CD4-positive, alpha-beta T cell (primary cell): ENCODE data around the gene RTP3. TPM values are rescaled to one million over a fixed set of nuclear protein-coding genes. Genes with fewer than 3 reads are reported as not detected.
A peak's percentile ranks its signal among the peaks of the same experiment; 100 is the strongest.
"Not testable (repeated sequence)": the region's sequence is repeated elsewhere in the genome, so short reads cannot be mapped to it uniquely, and the experiment has no call there.

ENCODE experiments used
- ATAC-seq: fragments of 200-7000 bp; cut with Tn5 transposase; one replicate; pipeline ENCODE4 v1.10.0; 2022; ENCODE audit warnings: mild to moderate bottlenecking; ENCODE audit not compliant: poor library complexity
- CTCF ChIA-PET: fragments of 350-600 bp; sonication (Branson Sonifier 250); formaldehyde crosslinking; loops from one replicate; lab custom pipeline; 2021; ENCODE audit warnings: antibody characterized with exemption, inconsistent platforms; lab: Charles Lee
- POLR2A ChIA-PET: fragments of 350-600 bp; sonication (Branson Sonifier 250); formaldehyde crosslinking; loops from one replicate; lab custom pipeline; 2021; ENCODE audit warnings: antibody characterized with exemption, inconsistent platforms; lab: Charles Lee
- DNase-seq, 14 experiments: peaks; one replicate each; pipeline ENCODE4 v3.0.0-alpha.2; 2013 to 2020; ENCODE audit warnings: mixed read lengths in 2 of 14
- H3K27ac ChIP-seq, 2 donors: one replicate each; pipeline versions ENCODE4 v1.5.1 to v1.7.0; 2013; ENCODE audit warnings: low read length in 2 of 2, low read depth in 1 of 2, mild to moderate bottlenecking in 1 of 2
- H3K27me3 ChIP-seq, 2 experiments: 1 replicate in 1 of 2; 2 replicates in 1 of 2; pipeline versions ENCODE4 v1.6.1 to v1.7.0; 2013; ENCODE audit warnings: low read length in 2 of 2, control low read depth in 1 of 2, mild to moderate bottlenecking in 1 of 2, moderate library complexity in 1 of 2; ENCODE audit not compliant: insufficient read depth in 2 of 2, control insufficient read depth in 1 of 2
- H3K36me3 ChIP-seq: one replicate; pipeline ENCODE4 v1.6.1; 2013; ENCODE audit warnings: low read length, control low read depth; ENCODE audit not compliant: insufficient read depth
- H3K4me1 ChIP-seq: one replicate; pipeline ENCODE4 v1.6.1; 2013; ENCODE audit warnings: low read length, control low read depth; ENCODE audit not compliant: insufficient read depth
- H3K4me3 ChIP-seq: one replicate; pipeline ENCODE4 v1.5.1; 2013; ENCODE audit warnings: mild to moderate bottlenecking, low read length, moderate library complexity
- H3K9me3 ChIP-seq, 2 experiments: 1 replicate in 1 of 2; 2 replicates in 1 of 2; pipeline versions ENCODE4 v1.6.1 to v1.7.0; 2013; ENCODE audit warnings: low read length in 2 of 2, mild to moderate bottlenecking in 2 of 2, control low read depth in 1 of 2, moderate library complexity in 1 of 2; ENCODE audit not compliant: control insufficient read depth in 1 of 2, insufficient read depth in 1 of 2
- H3K27ac Mint-ChIP-seq: one replicate; pipeline ENCODE4 v1.8.0; 2020; ENCODE audit warnings: mixed read lengths
- H3K27me3 Mint-ChIP-seq: one replicate; pipeline ENCODE4 v1.8.0; 2021; ENCODE audit warnings: mixed read lengths
- H3K36me3 Mint-ChIP-seq: one replicate; pipeline ENCODE4 v1.8.0; 2021; ENCODE audit warnings: low read depth, mixed read lengths
- H3K4me1 Mint-ChIP-seq: one replicate; pipeline ENCODE4 v1.8.0; 2021; ENCODE audit warnings: low read depth, mixed read lengths
- H3K4me3 Mint-ChIP-seq: one replicate; pipeline ENCODE4 v1.8.0; 2020; ENCODE audit warnings: mild to moderate bottlenecking, mixed read lengths
- H3K9me3 Mint-ChIP-seq: one replicate; pipeline ENCODE4 v1.8.0; 2020; ENCODE audit warnings: mixed read lengths
- intact Hi-C, 2 experiments: fragments of 100-400 bp; cut with DNase I in 1 of 2; cut with micrococcal nuclease in 1 of 2; formaldehyde crosslinking; loops; one replicate each; pipeline versions ENCODE4 v1.15.1 to v1.9.0; 2023 to 2025; cut with DNase I, micrococcal nuclease
- total RNA-seq, 174 experiments: library from RNA in 2 of 174; stranded (reverse) in 2 of 174; gene quantifications; one replicate each; pipeline ENCODE4 v1.2.3 and lab custom pipeline; 2021 to 2026
- TF ChIP-seq, protein P1 (sequence below): fragments of 200-600 bp; IDR thresholded peaks from one replicate; pipeline ENCODE4 v1.8.0; 2022; ENCODE audit warnings: antibody characterized with exemption, mild to moderate bottlenecking

Gene RTP3
- total RNA-seq, 2 experiments from 2014 or later: not detected

DNA sequence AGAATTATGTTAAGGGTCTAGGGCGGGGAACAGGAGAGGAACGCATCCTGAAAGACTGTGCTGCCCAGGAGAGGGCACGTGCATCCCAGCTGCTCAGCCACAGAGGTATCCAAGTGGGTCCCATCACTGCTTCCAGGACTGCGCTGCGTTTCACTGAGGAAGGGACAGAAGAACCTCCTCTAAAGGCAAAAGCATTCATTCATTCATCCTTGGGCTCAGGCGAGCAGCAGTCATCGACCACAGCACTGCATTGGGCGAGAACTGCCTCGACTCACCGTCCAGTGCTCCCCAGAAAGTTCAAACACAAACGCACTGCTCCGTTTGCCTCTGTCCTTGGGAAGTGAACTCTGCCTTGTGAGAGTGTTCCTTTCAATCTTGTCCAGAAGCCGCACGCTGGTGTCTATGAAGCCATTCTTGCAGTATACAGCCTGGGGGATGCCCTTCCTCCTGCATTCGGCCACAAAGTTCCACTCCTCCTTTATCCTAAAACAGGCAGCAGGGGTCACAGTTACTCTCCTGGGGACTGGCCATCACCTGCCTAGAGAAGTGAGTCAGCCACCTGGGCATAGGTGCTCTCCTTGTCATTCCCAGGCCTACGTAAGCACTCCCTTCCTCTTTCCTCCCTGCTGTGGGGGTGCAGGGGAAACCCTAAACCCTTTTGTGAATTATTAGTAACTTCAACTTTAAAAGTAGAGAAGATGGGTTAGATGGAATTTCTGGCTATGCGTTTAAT lies 47.2 kb downstream of the RTP3 start:
- CTCF ChIA-PET: interaction anchor here (0.8 to 2.2 kb wide), 2 partner anchors 46 to 56 kb away, joined by 3 to 14 read pairs; no protein-coding TSS in a partner anchor
- H3K4me1 ChIP-seq: peaks cover 29% of the 10 kb centered on the region
- Mint-ChIP-seq H3K9me3 (no peaks in the 10 kb centered on the region), H3K27me3 (no peaks in the 10 kb centered on the region), H3K4me1 (peaks cover 46% of the 10 kb centered on the region), H3K27ac (peak overlapping the region; percentile 33), H3K36me3 (no peaks in the 10 kb centered on the region), H3K4me3 (no peak overlapping the region)
- TF ChIP-seq, protein P1, sequence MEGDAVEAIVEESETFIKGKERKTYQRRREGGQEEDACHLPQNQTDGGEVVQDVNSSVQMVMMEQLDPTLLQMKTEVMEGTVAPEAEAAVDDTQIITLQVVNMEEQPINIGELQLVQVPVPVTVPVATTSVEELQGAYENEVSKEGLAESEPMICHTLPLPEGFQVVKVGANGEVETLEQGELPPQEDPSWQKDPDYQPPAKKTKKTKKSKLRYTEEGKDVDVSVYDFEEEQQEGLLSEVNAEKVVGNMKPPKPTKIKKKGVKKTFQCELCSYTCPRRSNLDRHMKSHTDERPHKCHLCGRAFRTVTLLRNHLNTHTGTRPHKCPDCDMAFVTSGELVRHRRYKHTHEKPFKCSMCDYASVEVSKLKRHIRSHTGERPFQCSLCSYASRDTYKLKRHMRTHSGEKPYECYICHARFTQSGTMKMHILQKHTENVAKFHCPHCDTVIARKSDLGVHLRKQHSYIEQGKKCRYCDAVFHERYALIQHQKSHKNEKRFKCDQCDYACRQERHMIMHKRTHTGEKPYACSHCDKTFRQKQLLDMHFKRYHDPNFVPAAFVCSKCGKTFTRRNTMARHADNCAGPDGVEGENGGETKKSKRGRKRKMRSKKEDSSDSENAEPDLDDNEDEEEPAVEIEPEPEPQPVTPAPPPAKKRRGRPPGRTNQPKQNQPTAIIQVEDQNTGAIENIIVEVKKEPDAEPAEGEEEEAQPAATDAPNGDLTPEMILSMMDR: no peak
- no peaks in the 10 kb centered on the region for H3K27me3 ChIP-seq
- ATAC-seq: no peak
- no peaks in the 10 kb centered on the region for H3K9me3 ChIP-seq
- POLR2A ChIA-PET: no interaction called here
- H3K27ac ChIP-seq: no peak overlapping the region
- intact Hi-C loops: no loop called here
- H3K36me3 ChIP-seq: no peaks in the 10 kb centered on the region
- no peak overlapping the region for H3K4me3 ChIP-seq
- DNase-seq: no peak

DNA sequence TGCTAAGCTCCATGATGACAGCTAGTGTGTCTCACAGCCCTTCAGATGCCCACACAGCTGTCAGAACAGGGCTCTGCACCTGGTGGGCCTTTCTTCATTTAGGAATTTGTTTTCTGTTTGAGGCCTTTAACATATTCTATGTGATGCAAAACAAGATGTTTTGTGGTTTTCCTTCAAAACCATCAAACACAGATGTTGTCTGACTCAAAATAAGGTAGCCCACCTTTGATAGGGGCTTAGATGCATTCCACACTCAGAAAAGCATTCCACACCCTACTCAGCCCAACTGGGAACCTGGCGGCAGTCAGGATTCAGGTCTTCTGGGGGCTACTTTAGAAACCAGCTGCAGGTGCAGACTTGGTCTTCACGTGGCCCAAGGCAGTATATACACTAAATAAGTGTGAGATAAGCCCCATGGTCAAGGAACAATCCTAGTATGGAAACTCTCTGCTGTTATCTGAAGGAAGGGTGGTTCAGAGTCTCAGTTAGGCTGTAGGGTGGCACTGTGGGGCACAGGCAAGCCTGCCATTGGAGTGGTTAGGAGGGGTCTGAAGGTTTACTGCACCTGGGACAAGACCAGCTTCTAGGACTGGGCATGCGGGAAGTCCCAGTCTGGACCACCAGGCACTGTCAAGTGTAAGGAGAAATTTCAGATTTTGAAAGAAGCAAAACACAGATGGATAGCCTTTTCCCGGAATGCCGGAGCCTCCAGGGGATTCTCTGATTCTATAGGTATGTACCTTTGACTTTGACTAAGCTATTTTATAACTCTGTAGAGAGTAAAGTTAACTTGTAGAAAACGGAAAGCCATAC lies 48.2 kb downstream of the RTP3 start:
- peak; percentile 39 for ATAC-seq
- H3K27ac Mint-ChIP-seq: peak overlapping the region; percentile 33
- DNase-seq: no peak
- Histone ChIP-seq H3K4me1 (peaks cover 20% of the 10 kb centered on the region), H3K9me3 (no peaks in the 10 kb centered on the region), H3K27me3 (no peaks in the 10 kb centered on the region), H3K4me3 (no peak overlapping the region), H3K36me3 (no peaks in the 10 kb centered on the region), H3K27ac (no peak overlapping the region)
- H3K36me3 Mint-ChIP-seq: no peaks in the 10 kb centered on the region
- H3K27me3 Mint-ChIP-seq: no peaks in the 10 kb centered on the region
- no peaks in the 10 kb centered on the region for H3K9me3 Mint-ChIP-seq
- ChIA-PET CTCF (interaction anchor here (1.6 to 2.2 kb wide), 3 partner anchors 12 to 57 kb away, joined by 4 to 14 read pairs (median 5); no protein-coding TSS in a partner anchor), POLR2A (no interaction called here)
- TF ChIP-seq, protein P1: no peak
- peaks cover 39% of the 10 kb centered on the region for H3K4me1 Mint-ChIP-seq
- intact Hi-C loops: no loop called here
- H3K4me3 Mint-ChIP-seq: no peak overlapping the region

DNA sequence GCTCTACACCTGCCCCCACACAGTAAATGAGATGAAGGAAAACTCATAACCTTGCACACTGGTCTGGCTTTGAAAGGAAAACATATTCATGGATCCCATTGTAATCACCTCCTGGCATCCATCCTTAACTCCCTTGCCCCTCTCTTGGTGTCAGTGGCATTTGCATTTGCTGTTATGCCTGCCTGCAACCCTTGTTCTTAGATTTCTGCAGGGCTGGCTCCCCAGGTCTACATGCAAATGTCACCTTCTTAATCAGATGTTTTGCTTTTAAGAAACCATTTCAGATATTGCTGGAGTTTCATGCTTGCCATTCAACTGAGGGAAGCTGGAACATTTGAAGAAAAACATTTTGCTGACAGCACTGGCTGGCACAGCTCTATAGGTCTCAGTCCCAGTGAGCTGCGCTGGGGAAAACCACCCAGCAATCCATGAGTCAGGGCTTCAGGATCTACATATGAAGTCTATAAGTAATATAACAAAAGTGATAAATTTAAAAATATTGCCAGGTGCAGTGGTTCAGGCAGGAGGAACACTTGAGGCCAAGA lies 49.2 kb downstream of the RTP3 start:
- no peaks in the 10 kb centered on the region for H3K9me3 Mint-ChIP-seq
- no peaks in the 10 kb centered on the region for H3K27me3 Mint-ChIP-seq
- intact Hi-C loops: no loop called here
- ChIA-PET CTCF (interaction anchor here (1.6 to 2.2 kb wide), 3 partner anchors 11 to 58 kb away, joined by 4 to 14 read pairs (median 5); no protein-coding TSS in a partner anchor), POLR2A (interaction anchor here (1.6 kb wide), 1 partner anchor 8 kb away, joined by 6 read pairs; no protein-coding TSS in a partner anchor)
- H3K36me3 ChIP-seq: no peaks in the 10 kb centered on the region
- TF ChIP-seq, protein P1: no peak
- no peak for DNase-seq
- no peak overlapping the region for H3K27ac Mint-ChIP-seq
- H3K27me3 ChIP-seq: no peaks in the 10 kb centered on the region
- peaks cover 39% of the 10 kb centered on the region for H3K4me1 Mint-ChIP-seq
- ATAC-seq: no peak
- no peak overlapping the region for H3K4me3 ChIP-seq
- H3K9me3 ChIP-seq: no peaks in the 10 kb centered on the region
- H3K36me3 Mint-ChIP-seq: no peaks in the 10 kb centered on the region
- H3K4me1 ChIP-seq: peaks cover 15% of the 10 kb centered on the region
- H3K27ac ChIP-seq: no peak overlapping the region
- H3K4me3 Mint-ChIP-seq: no peak overlapping the region

DNA sequence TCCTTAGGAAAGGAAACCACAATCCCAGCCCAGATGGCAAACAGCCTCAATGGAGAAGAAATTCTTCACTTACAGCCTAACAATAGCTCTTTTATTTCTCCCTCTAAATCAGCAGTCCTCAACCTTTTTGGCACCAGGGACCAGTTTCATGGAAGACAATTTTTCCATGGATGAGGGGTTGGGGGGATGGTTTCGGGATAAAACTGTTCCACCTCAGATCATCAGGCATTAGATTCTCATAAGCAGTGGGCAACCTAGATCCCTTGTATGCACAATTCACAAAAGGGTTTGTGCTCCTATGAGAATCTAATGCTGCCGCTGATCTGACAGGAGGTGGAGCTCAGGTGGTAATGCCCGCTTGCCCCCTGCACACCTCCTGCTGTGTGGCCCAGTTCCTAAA lies 50.8 kb downstream of the RTP3 start:
- H3K4me3 ChIP-seq, H3K4me3 Mint-ChIP-seq, H3K36me3 ChIP-seq, H3K27ac ChIP-seq, H3K9me3 ChIP-seq, H3K27me3 ChIP-seq, H3K9me3 Mint-ChIP-seq, DNase-seq, intact Hi-C loops, H3K27me3 Mint-ChIP-seq, H3K27ac Mint-ChIP-seq, H3K36me3 Mint-ChIP-seq, ATAC-seq: not testable (repeated sequence)
- POLR2A ChIA-PET: interaction anchor here (1.5 kb wide), 2 partner anchors 8 to 10 kb away, joined by 3 to 5 read pairs; no protein-coding TSS in a partner anchor
- H3K4me1 Mint-ChIP-seq: peaks cover 32% of the 10 kb centered on the region
- peaks cover 12% of the 10 kb centered on the region for H3K4me1 ChIP-seq
- CTCF ChIA-PET: interaction anchor here (2.4 to 5.8 kb wide), 3 partner anchors 10 to 59 kb away, joined by 9 to 53 read pairs (median 13); no protein-coding TSS in a partner anchor
